ENCODE data around the gene KIAA0753. TPM values are rescaled to one million over a fixed set of nuclear protein-coding genes. Genes with fewer than 3 reads are reported as not detected.

KIAA0753 gene
- total RNA-seq, 4 donors from 2014 or later = 14.7 to 36.3 (median 23.3) TPM

DNA sequence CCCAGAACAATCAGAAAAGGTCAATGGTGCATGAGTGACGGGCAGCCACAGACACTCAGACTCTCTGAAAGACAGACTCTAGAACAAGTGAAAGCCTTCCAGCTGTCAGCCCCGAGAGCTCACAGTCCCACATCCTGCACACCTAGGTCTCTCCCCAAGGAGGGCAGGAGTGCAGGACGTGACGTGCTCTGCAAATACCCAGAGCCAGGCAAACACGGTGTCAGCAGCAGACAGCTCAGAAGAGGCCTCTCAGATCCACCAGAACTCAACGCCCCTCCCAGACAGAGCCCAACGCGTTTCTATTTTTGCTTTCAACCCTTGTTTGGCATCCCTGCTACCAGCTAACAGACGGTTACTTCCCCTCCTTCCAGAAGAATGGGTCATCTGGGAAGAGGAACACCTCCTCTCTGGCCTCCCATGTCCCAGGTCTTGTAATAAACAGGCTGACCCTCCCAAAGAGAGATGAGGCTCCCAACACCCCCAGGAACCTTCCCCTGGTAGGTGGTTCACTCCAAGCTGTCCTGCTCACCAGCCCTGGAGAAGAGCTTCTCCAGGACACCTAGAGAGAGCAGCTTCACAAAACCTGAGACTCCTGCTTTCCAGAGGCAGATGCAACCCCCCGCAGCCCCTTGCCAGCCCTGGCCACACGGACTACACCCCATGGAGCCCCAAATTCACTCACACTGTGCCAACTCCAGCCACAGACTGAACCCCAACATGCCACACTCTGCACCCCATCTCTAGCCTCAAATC is 91.8 kb downstream of the KIAA0753 start:
- Histone ChIP-seq H3K9me3 (no peaks in the 10 kb centered on the region), H3K27me3 (no peaks in the 10 kb centered on the region), H3K4me1 (peaks cover 0 to 16% (median 0%) of the 10 kb centered on the region in 4 donors), H3K36me3 (no peaks in the 10 kb centered on the region), H3K4me3 (no peak overlapping the region), H3K27ac (peak overlapping the region in 1 of 4 donors; percentile 69)
- TF ChIP-seq, protein P1, sequence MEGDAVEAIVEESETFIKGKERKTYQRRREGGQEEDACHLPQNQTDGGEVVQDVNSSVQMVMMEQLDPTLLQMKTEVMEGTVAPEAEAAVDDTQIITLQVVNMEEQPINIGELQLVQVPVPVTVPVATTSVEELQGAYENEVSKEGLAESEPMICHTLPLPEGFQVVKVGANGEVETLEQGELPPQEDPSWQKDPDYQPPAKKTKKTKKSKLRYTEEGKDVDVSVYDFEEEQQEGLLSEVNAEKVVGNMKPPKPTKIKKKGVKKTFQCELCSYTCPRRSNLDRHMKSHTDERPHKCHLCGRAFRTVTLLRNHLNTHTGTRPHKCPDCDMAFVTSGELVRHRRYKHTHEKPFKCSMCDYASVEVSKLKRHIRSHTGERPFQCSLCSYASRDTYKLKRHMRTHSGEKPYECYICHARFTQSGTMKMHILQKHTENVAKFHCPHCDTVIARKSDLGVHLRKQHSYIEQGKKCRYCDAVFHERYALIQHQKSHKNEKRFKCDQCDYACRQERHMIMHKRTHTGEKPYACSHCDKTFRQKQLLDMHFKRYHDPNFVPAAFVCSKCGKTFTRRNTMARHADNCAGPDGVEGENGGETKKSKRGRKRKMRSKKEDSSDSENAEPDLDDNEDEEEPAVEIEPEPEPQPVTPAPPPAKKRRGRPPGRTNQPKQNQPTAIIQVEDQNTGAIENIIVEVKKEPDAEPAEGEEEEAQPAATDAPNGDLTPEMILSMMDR (IDR thresholded peaks at IDR 0.05) = no peak
- no peak for TF ChIP-seq POLR2A (IDR thresholded peaks at IDR 0.05)
- DNase-seq = no peak

DNA sequence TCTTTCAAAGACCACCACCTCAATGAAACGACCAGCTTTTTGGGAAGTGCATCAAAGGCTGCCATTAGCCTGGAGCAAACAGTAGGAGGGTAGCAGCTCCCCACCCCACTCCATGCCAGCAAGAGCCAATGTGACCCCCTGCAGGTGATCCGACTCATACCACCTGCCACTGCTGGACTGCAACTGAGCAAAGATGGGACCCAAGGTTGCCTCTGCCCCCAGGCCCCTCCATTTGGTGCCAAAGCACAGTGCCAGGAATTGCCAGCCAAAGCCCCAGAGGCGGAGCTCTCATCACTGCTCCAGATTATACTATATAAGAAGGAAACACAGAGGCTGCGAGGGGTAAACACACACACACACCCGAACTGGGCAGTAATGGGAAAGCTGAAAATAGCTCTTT is 92.5 kb downstream of the KIAA0753 start:
- no peak overlapping the region for H3K4me3 ChIP-seq
- DNase-seq = no peak
- peaks cover 0 to 16% (median 0%) of the 10 kb centered on the region in 4 donors for H3K4me1 ChIP-seq
- TF ChIP-seq POLR2A (IDR thresholded peaks at IDR 0.05) = no peak
- TF ChIP-seq, protein P1 (IDR thresholded peaks at IDR 0.05) = no peak
- H3K9me3 ChIP-seq = no peaks in the 10 kb centered on the region
- no peaks in the 10 kb centered on the region for H3K27me3 ChIP-seq
- no peaks in the 10 kb centered on the region for H3K36me3 ChIP-seq
- H3K27ac ChIP-seq = peak overlapping the region in 1 of 4 donors; percentile 69

DNA sequence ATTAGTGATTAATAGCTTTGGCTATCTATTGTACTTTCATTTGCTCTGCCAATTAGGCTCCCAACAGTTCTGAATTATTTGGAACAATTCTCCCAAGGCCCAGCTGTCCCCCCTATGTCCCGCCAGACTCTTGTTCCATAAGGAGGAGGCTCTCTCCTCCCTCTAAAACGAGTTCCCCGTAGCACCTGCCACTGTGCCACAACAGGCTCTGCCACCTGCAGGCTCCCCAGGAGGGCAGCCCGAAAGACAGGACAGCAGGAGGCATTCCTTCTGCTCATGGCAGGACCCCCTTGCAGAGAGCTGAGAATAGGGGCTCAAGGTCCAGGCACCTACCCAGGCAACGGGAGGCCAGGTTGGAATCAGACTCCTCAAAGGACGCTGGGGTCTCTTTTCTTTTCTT is 93.2 kb downstream of the KIAA0753 start:
- no peaks in the 10 kb centered on the region for H3K36me3 ChIP-seq
- no peak overlapping the region for H3K4me3 ChIP-seq
- H3K4me1 ChIP-seq = peaks cover 0 to 14% (median 0%) of the 10 kb centered on the region in 4 donors
- H3K27ac ChIP-seq = no peak overlapping the region
- no peak for TF ChIP-seq POLR2A (IDR thresholded peaks at IDR 0.05)
- TF ChIP-seq, protein P1 (IDR thresholded peaks at IDR 0.05) = no peak
- no peaks in the 10 kb centered on the region for H3K9me3 ChIP-seq
- H3K27me3 ChIP-seq = no peaks in the 10 kb centered on the region
- no peak for DNase-seq

DNA sequence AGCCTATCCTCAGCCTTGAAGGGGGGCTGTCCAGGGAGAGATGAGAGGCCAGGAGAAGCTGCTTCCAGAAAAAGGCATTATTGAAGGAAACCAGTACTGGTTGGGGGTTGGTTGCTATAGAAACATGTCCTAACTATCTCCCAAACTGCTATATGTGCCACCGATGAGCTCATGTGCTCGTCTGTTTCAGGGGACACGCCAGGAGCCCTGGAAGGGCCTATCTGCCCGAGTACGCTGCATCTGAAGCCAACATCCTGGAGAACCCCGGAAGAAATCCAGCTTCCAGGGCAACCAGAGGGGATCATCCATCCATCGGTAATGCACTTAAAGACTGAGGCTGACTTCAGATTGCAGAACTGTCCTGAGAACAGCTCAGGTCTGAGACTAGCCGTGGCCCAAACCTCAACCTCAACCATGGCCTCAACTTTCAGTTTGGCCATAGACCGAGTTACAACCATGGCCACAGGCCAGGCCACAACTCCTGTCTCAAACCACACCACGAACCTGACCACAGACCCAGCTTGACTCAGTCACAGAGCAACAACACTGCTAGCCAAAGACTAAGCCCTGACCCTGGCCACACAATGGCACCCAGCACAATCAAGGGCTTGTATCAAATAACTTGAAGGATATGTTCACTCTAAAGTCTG is 94.3 kb downstream of the KIAA0753 start:
- Histone ChIP-seq H3K4me1 (peaks cover 0 to 10% (median 0%) of the 10 kb centered on the region in 4 donors), H3K9me3 (no peaks in the 10 kb centered on the region), H3K4me3 (no peak overlapping the region), H3K36me3 (no peaks in the 10 kb centered on the region), H3K27me3 (no peaks in the 10 kb centered on the region), H3K27ac (no peak overlapping the region)
- TF ChIP-seq, protein P1 (IDR thresholded peaks at IDR 0.05) = no peak
- no peak for TF ChIP-seq POLR2A (IDR thresholded peaks at IDR 0.05)
- no peak for DNase-seq

DNA sequence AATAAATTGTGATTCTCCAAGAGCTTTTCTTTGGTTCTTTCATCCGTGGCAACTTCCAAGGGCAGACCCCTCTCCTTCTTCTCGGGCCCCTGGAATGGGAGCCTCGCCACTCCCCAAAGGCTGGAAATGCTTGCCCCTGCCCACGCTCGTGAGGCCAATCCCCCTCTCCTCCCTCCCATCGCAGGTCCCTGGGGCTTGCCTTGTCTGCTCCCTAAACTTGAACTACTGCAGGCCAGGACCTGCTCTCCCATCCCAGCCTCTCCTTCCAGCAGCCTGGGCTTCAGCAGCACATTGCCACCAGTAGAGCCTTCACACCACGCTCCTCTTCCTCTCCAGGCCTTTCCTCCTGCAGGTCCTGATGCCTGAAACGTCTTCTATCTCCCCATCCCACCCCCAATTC is 95.2 kb downstream of the KIAA0753 start:
- Histone ChIP-seq H3K36me3 (no peaks in the 10 kb centered on the region), H3K9me3 (no peaks in the 10 kb centered on the region), H3K27ac (no peak overlapping the region), H3K27me3 (no peaks in the 10 kb centered on the region), H3K4me3 (no peak overlapping the region), H3K4me1 (peaks cover 0 to 10% (median 0%) of the 10 kb centered on the region in 4 donors)
- no peak for DNase-seq
- TF ChIP-seq POLR2A (IDR thresholded peaks at IDR 0.05) = no peak
- TF ChIP-seq, protein P1 (IDR thresholded peaks at IDR 0.05) = no peak

Data from Peyer's patch (tissue), 4 donors.